GM21576 (cell line): Measurements from ENCODE around the gene PRRT2.
"Not testable (repeated sequence)": the region's sequence is repeated elsewhere in the genome, so short reads cannot be mapped to it uniquely, and the experiment has no call there.

Source experiments
- ATAC-seq: cut with Tn5 transposase; IDR thresholded peaks from one replicate; pipeline ENCODE4 v1.9.1; 2021; ENCODE audit warnings: mild to moderate bottlenecking, moderate library complexity; ENCODE audit not compliant: unreplicated experiment

The PRRT2 gene

DNA sequence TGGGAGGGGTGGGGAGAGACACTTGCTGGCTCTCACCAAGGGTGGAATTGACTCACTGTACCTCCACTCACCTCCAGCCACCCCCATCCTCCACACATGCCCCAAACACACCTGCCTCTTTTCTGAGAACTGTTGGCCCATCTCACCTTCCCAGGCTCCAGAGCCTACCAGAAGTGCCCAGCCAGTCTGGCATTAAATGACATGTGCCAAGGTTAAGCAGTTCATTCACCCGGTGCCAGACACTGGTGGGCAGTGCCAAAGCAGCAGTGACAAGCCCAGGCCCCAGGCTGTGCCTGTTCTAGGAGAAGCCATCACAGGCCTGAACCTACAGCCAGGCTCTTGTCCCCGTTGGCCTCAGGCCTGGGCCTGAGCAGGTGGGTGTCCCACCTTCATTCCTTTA lies 19.5 kb downstream of the PRRT2 start:
- no peak for ATAC-seq

GRCh38 chr16:29833219-29833618 lies 21.2 kb downstream of the PRRT2 start:
- ATAC-seq, result not testable (repeated sequence)

GRCh38 chr16:29834079-29834478 lies 22.1 kb downstream of the PRRT2 start:
- ATAC-seq, result no peak

DNA sequence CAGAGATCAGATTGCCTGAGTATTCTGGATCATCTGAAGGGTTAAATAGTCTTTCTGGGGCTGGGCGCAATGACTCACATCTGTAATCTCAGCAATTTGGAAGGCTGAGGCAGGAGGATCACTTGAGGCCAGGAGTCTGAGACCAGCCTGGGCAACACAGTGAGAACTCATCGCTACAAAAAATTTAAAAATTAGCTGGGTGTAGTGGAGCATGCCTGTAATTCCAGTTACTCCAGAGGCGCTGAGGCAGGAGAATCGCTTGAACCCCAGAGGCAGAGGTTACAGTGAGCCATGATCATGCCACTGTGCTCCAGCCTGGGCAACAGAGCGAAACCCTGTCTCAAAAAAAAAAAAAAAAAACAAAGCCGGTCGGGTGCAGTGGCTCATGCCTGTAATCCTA lies 23.9 kb downstream of the PRRT2 start:
- ATAC-seq, result no peak

GRCh38 chr16:29836623-29837022 lies 24.6 kb downstream of the PRRT2 start:
- no peak for ATAC-seq

DNA sequence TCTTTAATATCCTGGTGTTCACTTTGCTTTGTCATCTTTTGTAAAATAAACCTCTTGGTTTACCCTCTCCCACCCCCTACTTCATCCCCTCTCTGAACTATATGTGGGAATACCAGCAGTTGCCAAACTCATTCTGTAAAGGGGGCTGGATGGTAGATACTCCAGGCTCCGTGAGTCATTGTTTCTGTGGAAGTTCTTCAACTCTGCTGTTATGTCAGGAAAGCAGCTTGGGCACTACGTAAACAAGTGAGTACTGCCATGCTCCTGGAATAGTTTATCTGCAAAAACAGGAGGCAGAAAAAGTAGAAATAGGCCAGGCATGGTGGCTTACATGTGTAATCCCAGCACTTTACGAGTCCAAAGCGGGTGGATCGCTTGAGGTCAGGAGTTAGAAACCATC lies 25.8 kb downstream of the PRRT2 start:
- no peak for ATAC-seq

DNA sequence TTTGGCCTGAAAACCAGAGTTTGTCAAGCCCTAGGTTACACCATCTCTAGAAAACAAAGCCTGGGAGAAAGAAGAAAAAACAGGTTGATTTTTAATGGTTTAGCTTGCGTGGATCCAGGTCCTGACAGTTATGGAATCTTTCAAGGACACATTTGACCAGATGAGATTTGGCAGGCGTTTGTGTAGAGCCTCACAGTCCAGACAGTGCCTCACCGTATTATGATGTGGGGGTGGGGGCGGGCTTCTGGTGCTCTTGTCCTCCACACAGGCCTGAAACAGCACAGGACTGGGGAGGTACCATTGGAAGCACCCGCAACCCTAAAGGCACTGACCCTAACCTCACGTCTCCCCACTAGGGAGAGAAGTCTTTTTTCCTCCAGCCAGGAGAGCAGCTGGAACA lies 27.8 kb downstream of the PRRT2 start:
- no peak for ATAC-seq

DNA sequence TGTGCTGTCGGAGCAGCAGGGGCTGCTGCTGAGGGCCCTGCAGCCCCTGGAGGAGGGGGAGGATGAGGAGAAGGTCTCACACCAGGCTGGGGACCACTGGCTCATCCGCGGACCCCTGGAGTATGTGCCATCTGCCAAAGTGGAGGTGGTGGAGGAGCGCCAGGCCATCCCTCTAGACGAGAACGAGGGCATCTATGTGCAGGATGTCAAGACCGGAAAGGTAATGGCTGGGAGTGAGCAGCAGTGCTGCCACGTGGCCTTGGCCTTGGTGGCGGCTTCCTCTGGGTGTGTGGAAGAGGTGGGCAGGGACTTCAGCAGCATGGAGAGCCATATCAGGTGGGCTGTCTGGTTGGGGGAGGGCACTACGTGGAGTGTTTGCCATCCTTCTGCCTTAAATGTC lies 28.2 kb downstream of the PRRT2 start:
- ATAC-seq, result no peak

- ATAC-seq, result no peak
Observed at GRCh38 chr16:29841631-29842030, 29.6 kb downstream of the PRRT2 start.

DNA sequence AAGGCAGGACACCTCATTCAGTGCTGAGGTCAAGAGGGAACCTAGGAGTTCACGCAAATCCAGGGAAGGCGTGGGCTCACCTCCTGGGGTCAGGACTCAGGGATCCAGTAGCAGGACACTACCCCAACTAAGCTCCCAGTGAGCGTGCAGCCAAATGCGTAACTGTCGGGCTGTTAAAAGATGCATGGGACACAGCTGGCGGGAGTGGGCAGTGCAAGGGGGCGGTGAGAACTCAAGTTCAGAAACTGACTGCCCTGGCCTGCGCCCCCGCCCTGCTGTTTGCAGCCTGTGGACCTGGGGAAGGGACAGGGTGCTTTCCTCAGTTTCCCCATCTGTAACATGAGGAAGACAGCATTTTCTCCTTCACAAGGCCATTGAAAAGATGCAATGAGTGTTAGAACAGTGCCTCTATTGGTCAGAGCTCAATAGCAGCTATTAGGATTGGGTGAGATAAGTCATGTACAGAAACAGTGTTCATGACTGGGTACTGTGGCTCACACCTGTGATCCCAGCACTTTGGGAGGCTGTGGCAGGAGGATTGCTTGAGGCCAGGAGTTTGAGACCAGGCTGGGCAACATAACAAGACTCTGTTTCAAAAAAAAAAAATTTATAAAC lies 30.8 kb downstream of the PRRT2 start:
- ATAC-seq, result no peak

GRCh38 chr16:29843931-29844330 lies 31.9 kb downstream of the PRRT2 start:
- ATAC-seq, result no peak

DNA sequence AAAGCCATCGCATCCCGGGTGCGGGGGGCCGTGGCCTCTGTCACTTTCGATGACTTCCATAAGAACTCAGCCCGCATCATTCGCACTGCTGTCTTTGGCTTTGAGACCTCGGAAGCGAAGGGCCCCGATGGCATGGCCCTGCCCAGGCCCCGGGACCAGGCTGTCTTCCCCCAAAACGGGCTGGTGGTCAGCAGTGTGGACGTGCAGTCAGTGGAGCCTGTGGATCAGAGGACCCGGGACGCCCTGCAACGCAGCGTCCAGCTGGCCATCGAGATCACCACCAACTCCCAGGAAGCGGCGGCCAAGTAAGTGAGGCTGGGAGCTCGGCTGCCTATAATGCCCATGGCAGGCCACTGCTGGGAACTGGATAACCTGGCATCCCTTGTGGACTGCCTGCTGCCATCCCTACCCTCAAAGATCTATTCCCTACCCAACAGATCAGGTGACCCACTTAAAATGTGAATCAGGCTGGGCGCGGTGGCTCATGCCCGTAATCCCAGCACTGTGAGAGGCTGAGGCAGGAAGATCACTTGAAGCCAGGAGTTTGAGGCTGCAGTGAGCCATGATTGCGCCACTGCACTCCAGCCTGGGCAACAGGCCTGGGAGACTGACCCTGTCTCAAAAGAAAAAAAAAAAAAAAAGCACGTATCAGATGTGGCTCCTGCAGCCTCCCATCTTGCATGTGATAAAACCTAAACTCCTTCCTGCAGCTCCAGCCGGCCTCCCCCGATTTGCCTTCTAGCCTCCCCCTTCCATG lies 32.8 kb downstream of the PRRT2 start:
- ATAC-seq, result no peak

- ATAC-seq, result no peak
Observed at GRCh38 chr16:29845656-29846055, 33.7 kb downstream of the PRRT2 start.

DNA sequence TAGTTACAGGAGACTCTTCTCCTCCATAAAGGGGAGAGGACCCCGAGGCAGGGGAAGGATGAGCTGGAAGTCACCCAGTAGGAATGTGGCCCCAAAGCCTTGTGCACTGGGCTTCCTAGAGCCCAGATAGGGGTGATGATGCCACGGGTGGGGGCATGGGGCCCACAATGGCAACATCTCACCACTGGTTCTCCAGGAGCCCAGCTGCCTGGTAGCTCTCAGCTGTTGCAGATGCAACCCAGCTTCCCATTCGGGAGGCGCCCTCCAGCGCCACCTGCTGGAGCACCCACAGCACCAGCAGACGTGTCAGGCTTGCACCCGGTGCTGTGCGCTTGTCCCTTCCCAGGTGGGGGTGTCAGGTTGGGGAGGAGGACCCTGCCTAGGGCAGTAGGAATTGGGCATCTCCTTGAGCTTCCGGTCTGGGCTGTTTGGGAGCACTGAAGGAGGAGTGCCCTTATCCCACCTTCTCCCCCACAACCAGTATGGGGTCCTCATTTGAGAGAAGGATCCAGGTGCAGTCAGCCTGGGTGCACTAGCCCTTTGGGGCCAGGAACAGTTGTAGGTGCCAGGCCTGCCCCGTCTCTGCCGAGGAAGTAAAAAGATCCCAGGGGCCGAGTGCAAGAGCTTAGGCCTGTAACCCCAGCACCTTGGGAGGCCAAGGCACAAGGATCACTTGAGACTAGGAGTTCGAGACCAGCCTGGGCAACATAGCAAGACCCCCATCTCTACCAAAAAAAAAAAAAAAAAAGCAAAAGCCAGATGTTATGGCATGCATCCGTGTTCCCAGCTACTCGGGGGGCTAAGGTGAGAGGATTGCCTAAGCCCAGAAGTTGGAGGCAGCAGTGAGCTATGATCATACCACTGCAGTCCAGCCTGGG lies 36.7 kb downstream of the PRRT2 start:
- no peak for ATAC-seq

DNA sequence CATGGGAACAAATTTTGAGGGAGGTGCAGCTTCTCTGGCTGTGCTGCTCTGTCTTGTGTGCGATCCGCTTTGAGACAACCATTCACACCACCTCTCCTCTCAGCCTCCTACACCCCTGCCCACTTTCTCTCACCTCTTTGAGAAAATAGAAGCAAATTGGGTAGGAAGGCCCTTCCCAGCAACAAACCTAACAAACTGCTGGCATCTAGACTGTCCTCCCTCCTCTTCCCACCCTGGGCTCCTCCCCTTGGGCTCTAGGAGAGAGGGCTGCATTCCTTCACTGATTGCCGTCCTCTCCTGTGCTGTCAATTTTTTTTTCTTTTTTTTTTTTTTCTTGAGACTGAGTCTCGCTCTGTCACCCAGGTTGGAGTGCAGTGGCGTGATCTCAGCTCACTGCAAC lies 37.5 kb downstream of the PRRT2 start:
- no peak for ATAC-seq

DNA sequence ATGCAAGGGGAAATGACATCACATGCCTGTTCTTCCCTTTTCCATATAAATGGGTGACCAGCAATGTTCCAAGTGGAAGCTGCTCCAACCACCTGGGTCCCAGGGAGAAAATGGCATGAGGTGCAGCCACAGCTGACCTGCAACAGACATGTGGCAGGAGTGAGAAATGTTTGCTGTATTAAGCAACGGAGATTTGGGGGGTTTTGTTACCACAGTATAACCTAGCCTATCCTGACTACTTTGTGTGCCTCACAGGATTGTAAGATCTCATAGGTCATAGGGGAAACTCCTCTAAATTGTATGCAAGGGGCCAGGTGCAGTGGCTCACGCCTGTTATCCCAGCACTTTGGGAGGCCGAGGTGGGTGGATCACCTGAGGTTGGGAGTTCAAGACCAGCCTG lies 39.0 kb downstream of the PRRT2 start:
- no peak for ATAC-seq

- ATAC-seq, result no peak
Observed at GRCh38 chr16:29852654-29853053, 40.7 kb downstream of the PRRT2 start.

DNA sequence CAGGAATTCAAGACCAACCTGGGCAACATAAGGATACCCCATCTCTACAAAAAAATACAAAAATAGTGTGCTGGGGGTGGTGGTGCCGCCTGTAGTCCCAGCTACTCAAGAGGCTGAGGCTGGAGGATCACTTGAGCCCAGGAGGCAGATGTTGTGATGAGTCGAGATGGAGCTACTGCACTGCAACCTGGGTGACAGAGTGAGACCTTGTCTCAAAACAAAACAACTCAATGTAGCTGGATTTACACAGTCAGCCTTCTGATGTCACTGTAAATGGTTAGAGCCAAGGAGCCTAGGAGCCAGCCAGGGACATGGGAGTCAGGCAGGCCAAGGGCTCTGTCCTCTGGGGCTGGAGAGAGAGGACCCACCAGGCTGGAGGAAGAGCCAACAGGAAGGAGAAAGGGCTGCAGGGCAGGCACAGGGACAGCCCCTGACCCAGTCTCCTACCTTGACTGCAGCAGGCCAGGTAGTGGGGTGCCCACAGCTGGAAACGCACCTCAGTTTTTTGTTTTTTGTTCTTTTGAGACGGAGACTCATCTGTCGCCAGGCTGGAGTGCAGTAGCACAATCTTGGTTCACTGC lies 42.6 kb downstream of the PRRT2 start:
- no peak for ATAC-seq

- ATAC-seq, result no peak
Observed at GRCh38 chr16:29857133-29857760, 45.3 kb downstream of the PRRT2 start.

GRCh38 chr16:29858149-29858849 lies 46.3 kb downstream of the PRRT2 start:
- no peak for ATAC-seq
